K562 (cell line): ENCODE results near the gene HOXB6. TPM values are rescaled to one million over a fixed set of nuclear protein-coding genes. Genes with fewer than 3 reads are reported as not detected.

Experiments
- ARNT ChIP-seq, 2 experiments: fragments of 450-650 bp; IDR thresholded peaks; 2 replicates each; pipeline ENCODE4 v1.6.1; 2016; ENCODE audit warnings: mild to moderate bottlenecking in 1 of 2
- ATF7 ChIP-seq: fragments of 450-650 bp; IDR thresholded peaks from 2 replicates; pipeline ENCODE4 v1.7.1; 2014; ENCODE audit warnings: mild to moderate bottlenecking, moderate library complexity
- BACH1 ChIP-seq: fragments of 200-800 bp; sonication (Bioruptor generic); IDR thresholded peaks from 2 replicates; pipeline ENCODE4 v1.6.1; 2016; ENCODE audit warnings: missing genetic modification characterization, missing compliant biosample characterization
- CEBPZ ChIP-seq: fragments of 150-350 bp; IDR thresholded peaks from 2 replicates; pipeline ENCODE4 v1.6.1; 2014; ENCODE audit warnings: low read depth, mild to moderate bottlenecking, low read length, borderline replicate concordance
- CREB3L1 ChIP-seq: fragments of 450-650 bp; IDR thresholded peaks from 2 replicates; pipeline ENCODE4 v1.6.1; 2014; ENCODE audit warnings: low read depth, mild to moderate bottlenecking, moderate library complexity, borderline replicate concordance
- CSDE1 ChIP-seq, 2 experiments: fragments of 450-650 bp; IDR thresholded peaks; 2 replicates each; pipeline ENCODE4 v1.6.1; 2016; ENCODE audit warnings: mild to moderate bottlenecking in 1 of 2
- FOXK2 ChIP-seq, 2 experiments: fragments of 450-650 bp; IDR thresholded peaks in 1 of 2; conservative IDR thresholded peaks in 1 of 2; 2 replicates each; pipeline ENCODE4 v1.6.1; 2016; ENCODE audit warnings: low read depth in 2 of 2, mild to moderate bottlenecking in 1 of 2
- HDAC8 ChIP-seq: fragments of 450-650 bp; IDR thresholded peaks from 2 replicates; pipeline ENCODE4 v1.6.1; 2016; ENCODE audit warnings: mild to moderate bottlenecking, missing genetic modification characterization, moderate library complexity, missing compliant biosample characterization
- HNRNPL ChIP-seq: fragments of 200-400 bp; formaldehyde crosslinking; IDR thresholded peaks from 2 replicates; pipeline ENCODE4 v1.6.1; 2017; ENCODE audit warnings: low read depth, mild to moderate bottlenecking, low read length
- KDM2B ChIP-seq: fragments of 250-450 bp; sonication (Bioruptor Pico); IDR thresholded peaks from 2 replicates; pipeline ENCODE4 v1.8.0; 2021; ENCODE audit warnings: mild to moderate bottlenecking, moderate library complexity
- MXD1 ChIP-seq: fragments of 250-450 bp; sonication (Bioruptor Pico); IDR thresholded peaks from 2 replicates; pipeline ENCODE4 v1.8.0; 2021; ENCODE audit warnings: borderline replicate concordance, mild to moderate bottlenecking, moderate library complexity; ENCODE audit not compliant: poor library complexity, severe bottlenecking
- MYBL2 ChIP-seq, 2 experiments: fragments of 450-650 bp in 1 of 2; sonication (generic) in 1 of 2; formaldehyde crosslinking in 1 of 2; IDR thresholded peaks; 2 replicates each; pipeline versions ENCODE4 v1.6.1 to v1.8.1; 2017 to 2022; ENCODE audit warnings: borderline replicate concordance in 1 of 2, inconsistent platforms in 1 of 2, low read depth in 1 of 2, mild to moderate bottlenecking in 1 of 2, missing genetic modification reagents in 1 of 2, moderate library complexity in 1 of 2
- NR2C2 ChIP-seq, 2 experiments: fragments of 200-800 bp in 1 of 2; sonication (Bioruptor generic) in 1 of 2; sonication (generic) in 1 of 2; formaldehyde crosslinking in 1 of 2; IDR thresholded peaks; 2 replicates each; pipeline versions ENCODE4 v1.6.1 to v1.8.0; 2016 to 2022; ENCODE audit warnings: mild to moderate bottlenecking in 1 of 2, missing compliant biosample characterization in 1 of 2, missing genetic modification characterization in 1 of 2, missing genetic modification reagents in 1 of 2
- PHF20 ChIP-seq: fragments of 450-650 bp; IDR thresholded peaks from 2 replicates; pipeline ENCODE4 v1.6.1; 2018; ENCODE audit not compliant: partially characterized antibody
- PTTG1 ChIP-seq: fragments of 450-650 bp; IDR thresholded peaks from 2 replicates; pipeline ENCODE4 v1.6.1; 2016; ENCODE audit warnings: low read depth, mild to moderate bottlenecking, missing genetic modification characterization, missing compliant biosample characterization
- RBM17 ChIP-seq: fragments of 200-400 bp; formaldehyde crosslinking; IDR thresholded peaks from 2 replicates; pipeline ENCODE4 v1.6.1; 2017; ENCODE audit warnings: low read depth, mild to moderate bottlenecking, low read length, borderline replicate concordance
- SNRNP70 ChIP-seq: fragments of 200-400 bp; formaldehyde crosslinking; optimal IDR thresholded peaks from 2 replicates; pipeline ENCODE3; 2017; ENCODE audit warnings: low read depth, low read length
- TSC22D4 ChIP-seq: fragments of 450-650 bp; IDR thresholded peaks from 2 replicates; pipeline ENCODE4 v1.6.1; 2016; ENCODE audit warnings: missing genetic modification characterization, missing biosample characterization, control low read depth
- ZC3H8 ChIP-seq: fragments of 450-650 bp; IDR thresholded peaks from 2 replicates; pipeline ENCODE4 v1.6.1; 2017
- ZFP36 ChIP-seq: fragments of 150-350 bp; IDR thresholded peaks from 2 replicates; pipeline ENCODE4 v1.6.1; 2018; ENCODE audit warnings: low read length, low read depth; ENCODE audit not compliant: partially characterized antibody
- ZNF184 ChIP-seq: sonication (generic); formaldehyde crosslinking; IDR thresholded peaks from 2 replicates; pipeline ENCODE4 v1.5.0; 2020; ENCODE audit warnings: missing genetic modification reagents
- ZNF282 ChIP-seq: sonication (generic); formaldehyde crosslinking; IDR thresholded peaks from 2 replicates; pipeline ENCODE4 v1.8.1; 2023; ENCODE audit warnings: missing genetic modification reagents
- ZNF75A ChIP-seq: fragments of 450-650 bp; formaldehyde crosslinking; IDR thresholded peaks from 2 replicates; pipeline ENCODE4 v1.4.0; 2020; ENCODE audit warnings: mild to moderate bottlenecking
- polyA plus RNA-seq, 8 experiments: library from polyadenylated mRNA; depleted of rRNA in 4 of 8; stranded (reverse) in 5 of 8; unstranded in 3 of 8; fragments of >200 nt; fragmentation: Nextera tagmentation in 2 of 8; fragmentation: Illumina TruSeq in 1 of 8; extraction: Ambion mirVana in 2 of 8; extraction: Trizol in 1 of 8; gene quantifications; 2 replicates each; pipeline versions ENCODE4 v1.2.1 to v1.2.3, GENCODE V29; 2011 to 2014; ENCODE audit warnings: inconsistent platforms in 1 of 8, missing spikeins in 1 of 8
- total RNA-seq, 7 experiments: library from RNA; depleted of rRNA in 6 of 7; stranded (reverse); fragments of >200 nt in 6 of 7; fragmentation: Illumina TruSeq in 2 of 7; extraction: Trizol in 2 of 7; gene quantifications; 2 replicates each; pipeline versions ENCODE4 v1.2.1 to v1.2.3, GENCODE V29; 2011 to 2021; ENCODE audit warnings: low replicate concordance in 1 of 7

The HOXB6 gene
- total and polyA plus RNA-seq, 9 of the 15 experiments (the other 6 are each of a cell fraction or from before 2014, with no cell fraction given): 1.2 to 14.8 (median 4.9) TPM

GRCh38 chr17:48636177-48637018 is 31.6 kb upstream of the HOXB6 start (continued):
- TF ChIP-seq TSC22D4 (tag) (no peak), HDAC8 (tag) (no peak), RBM17 (no peak), HNRNPL (0 out of 2 replicates have a peak, but pooled peaks have one; percentile 63), ZNF75A (no peak), PTTG1 (tag) (no peak), ZNF184 (no peak), ATF7 (peak; percentile 46; the same call in 1 of the 2 replicates), SNRNP70 (no peak), NR2C2 (CRISPR knock-in tag; IDR thresholded peaks at IDR 0.05) (no peak), NR2C2 (tag; IDR thresholded peaks at IDR 0.05) (no peak), ZFP36 (no peak), ZNF282 (CRISPR knock-in tag) (no peak), MXD1 (no peak), BACH1 (no peak), FOXK2 (conservative IDR thresholded peaks at IDR 0.05 in 1 of 2, IDR thresholded peaks at IDR 0.05 in 1 of 2; ENCODE audit: low read depth in 2 of 2) (no peak), ARNT (IDR thresholded peaks at IDR 0.05) (no peak), CSDE1 (IDR thresholded peaks at IDR 0.05) (no peak), MYBL2 (IDR thresholded peaks at IDR 0.05; ENCODE audit: low read depth) (no peak), MYBL2 (CRISPR knock-in tag; IDR thresholded peaks at IDR 0.05; ENCODE audit: borderline replicate concordance) (no peak), CREB3L1 (0 out of 2 replicates have a peak, but pooled peaks have one; percentile 34), ZC3H8 (no peak), CEBPZ (no peak), PHF20 (no peak), KDM2B (CRISPR knock-in tag) (no peak)
